Progenitor cell of endocrine pancreas (in vitro differentiated cells): ENCODE measurements around the gene APOC4. TPM values are rescaled to one million over a fixed set of nuclear protein-coding genes. Genes with fewer than 3 reads are reported as not detected.

Experiments used
- DNase-seq: peaks from one replicate; pipeline ENCODE4 v3.0.0; 2021; ENCODE audit warnings: low spot score; ENCODE audit not compliant: unreplicated experiment
- H3K27ac Mint-ChIP-seq: 2 replicates; pipeline ENCODE4 v1.8.0; 2021; ENCODE audit warnings: mild to moderate bottlenecking, moderate library complexity, mixed read lengths
- H3K27me3 Mint-ChIP-seq: 2 replicates; pipeline ENCODE4 v1.8.0; 2021; ENCODE audit warnings: mixed read lengths
- H3K36me3 Mint-ChIP-seq: 2 replicates; pipeline ENCODE4 v1.8.0; 2022; ENCODE audit warnings: mixed read lengths; ENCODE audit not compliant: insufficient read depth
- H3K4me1 Mint-ChIP-seq: 2 replicates; pipeline ENCODE4 v1.8.0; 2021; ENCODE audit warnings: low read depth, mixed read lengths
- H3K4me3 Mint-ChIP-seq: 2 replicates; pipeline ENCODE4 v1.8.0; 2021; ENCODE audit warnings: low read depth, mild to moderate bottlenecking, moderate library complexity, mixed read lengths
- H3K9me3 Mint-ChIP-seq: 2 replicates; pipeline ENCODE4 v1.8.0; 2021; ENCODE audit warnings: low read depth, mixed read lengths
- long read RNA-seq: library from polyadenylated mRNA; unstranded; transcript quantifications from one replicate; pipeline ENCODE4 v2.0.0, GENCODE V29; 2020
- total RNA-seq: library from RNA; stranded (reverse); gene quantifications from 2 replicates; pipeline ENCODE4 v1.2.1, GENCODE V29; 2021
- TF ChIP-seq, protein P1 (sequence below): fragments of 200-600 bp; sonication (generic); IDR thresholded peaks from one replicate; pipeline ENCODE4 v1.5.0; 2021; ENCODE audit warnings: antibody characterized with exemption, mild to moderate bottlenecking; ENCODE audit not compliant: unreplicated experiment

APOC4 gene, protein sequence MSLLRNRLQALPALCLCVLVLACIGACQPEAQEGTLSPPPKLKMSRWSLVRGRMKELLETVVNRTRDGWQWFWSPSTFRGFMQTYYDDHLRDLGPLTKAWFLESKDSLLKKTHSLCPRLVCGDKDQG
- total RNA-seq, result not detected in 2 replicates
- long read RNA-seq, result 0 reads

DNA sequence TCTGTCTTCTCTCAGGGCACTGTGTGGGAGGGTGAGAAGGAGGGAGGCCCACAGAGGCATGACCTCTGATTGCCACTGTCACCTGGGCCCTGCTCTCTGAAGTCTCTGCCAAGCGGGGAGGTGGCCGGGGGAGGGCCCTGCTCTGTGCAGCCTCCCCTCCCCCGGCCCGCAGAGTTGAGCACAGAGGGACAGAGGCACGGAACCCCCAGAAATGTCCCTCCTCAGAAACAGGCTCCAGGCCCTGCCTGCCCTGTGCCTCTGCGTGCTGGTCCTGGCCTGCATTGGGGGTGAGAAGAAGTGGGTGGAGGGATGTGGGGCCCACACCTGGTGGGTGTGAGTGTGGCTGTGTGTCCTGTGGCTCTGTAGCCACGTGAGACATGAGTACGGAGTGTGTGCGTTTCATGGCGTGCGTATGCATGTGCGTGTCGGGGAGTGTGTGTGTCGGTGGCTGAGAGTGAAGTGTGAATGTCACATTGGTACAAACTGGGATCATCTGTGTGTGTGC lies at the start of gene APOC4:
Gene APOC4, plus strand, starts transcription at position 171 of the 505 bp plus-strand sequence. Its CDS starts 41 bp downstream, at position 212.
- TF ChIP-seq, protein P1, sequence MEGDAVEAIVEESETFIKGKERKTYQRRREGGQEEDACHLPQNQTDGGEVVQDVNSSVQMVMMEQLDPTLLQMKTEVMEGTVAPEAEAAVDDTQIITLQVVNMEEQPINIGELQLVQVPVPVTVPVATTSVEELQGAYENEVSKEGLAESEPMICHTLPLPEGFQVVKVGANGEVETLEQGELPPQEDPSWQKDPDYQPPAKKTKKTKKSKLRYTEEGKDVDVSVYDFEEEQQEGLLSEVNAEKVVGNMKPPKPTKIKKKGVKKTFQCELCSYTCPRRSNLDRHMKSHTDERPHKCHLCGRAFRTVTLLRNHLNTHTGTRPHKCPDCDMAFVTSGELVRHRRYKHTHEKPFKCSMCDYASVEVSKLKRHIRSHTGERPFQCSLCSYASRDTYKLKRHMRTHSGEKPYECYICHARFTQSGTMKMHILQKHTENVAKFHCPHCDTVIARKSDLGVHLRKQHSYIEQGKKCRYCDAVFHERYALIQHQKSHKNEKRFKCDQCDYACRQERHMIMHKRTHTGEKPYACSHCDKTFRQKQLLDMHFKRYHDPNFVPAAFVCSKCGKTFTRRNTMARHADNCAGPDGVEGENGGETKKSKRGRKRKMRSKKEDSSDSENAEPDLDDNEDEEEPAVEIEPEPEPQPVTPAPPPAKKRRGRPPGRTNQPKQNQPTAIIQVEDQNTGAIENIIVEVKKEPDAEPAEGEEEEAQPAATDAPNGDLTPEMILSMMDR, result no peak
- Mint-ChIP-seq H3K4me1 (no peaks in the 10 kb centered on the region), H3K27me3 (no peaks in the 10 kb centered on the region), H3K27ac (peak within 1 kb of the TSS; percentile 21), H3K4me3 (no peak within 1 kb of the TSS), H3K9me3 (no peaks in the 10 kb centered on the region), H3K36me3 (no peaks in the 10 kb centered on the region)
- no peak for DNase-seq

DNA sequence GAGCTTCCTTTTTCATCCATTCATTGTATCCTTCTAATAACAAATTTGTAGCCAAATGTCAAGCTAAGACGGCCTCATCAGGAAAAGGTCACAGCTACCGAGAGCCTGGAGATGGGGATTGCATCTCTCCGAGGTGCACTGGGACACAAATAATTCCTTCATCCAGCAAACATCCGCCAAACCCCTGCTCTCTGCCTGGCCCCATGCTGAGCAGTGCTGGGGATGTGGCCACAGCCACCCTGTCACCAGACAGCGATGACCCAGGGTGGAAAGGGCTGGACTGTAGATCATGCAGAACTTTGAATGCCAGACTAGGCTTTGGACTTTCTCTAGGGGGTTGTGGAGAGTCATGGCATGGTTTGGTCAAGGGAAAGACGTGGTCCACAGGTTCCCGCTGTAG lies 49.1 kb upstream of the APOC4 start:
- H3K4me3 Mint-ChIP-seq, result peak overlapping the region; percentile 82
- H3K9me3 Mint-ChIP-seq, result no peaks in the 10 kb centered on the region
- H3K27me3 Mint-ChIP-seq, result no peaks in the 10 kb centered on the region
- no peak for DNase-seq
- H3K36me3 Mint-ChIP-seq, result peaks cover 24% of the 10 kb centered on the region
- TF ChIP-seq, protein P1, result no peak
- H3K4me1 Mint-ChIP-seq, result peaks cover 17% of the 10 kb centered on the region
- H3K27ac Mint-ChIP-seq, result no peak overlapping the region

DNA sequence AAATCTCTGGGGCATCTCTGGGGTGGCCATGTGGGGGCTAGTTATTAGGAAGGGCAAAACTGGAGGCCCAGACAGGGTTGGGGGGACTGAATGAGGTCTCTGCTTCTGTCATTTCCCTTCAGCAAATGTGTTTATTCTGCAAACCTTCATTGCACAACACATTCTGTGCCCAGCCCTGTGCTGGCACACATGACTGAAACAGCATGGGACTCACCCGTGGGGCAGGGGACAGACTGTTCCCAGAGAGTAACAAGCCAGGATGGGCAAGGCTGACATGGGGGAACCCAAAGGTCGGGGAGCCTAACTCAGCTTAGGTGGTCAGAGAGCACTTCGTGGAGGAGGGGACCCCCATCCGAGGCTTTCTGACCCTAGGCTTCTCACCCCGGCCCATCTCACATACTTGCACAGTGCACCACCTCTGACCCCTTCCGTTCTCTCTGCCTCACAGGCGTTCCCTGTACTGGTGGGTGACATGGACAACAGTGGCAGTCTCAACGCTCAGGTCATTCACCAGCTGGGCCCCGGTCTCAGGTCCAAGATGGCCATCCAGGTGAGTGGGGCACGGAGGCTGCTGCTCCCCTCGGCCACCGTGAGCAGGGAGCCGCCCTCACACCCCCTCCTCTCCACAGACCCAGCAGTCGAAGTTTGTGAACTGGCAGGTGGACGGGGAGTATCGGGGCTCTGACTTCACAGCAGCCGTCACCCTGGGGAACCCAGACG lies 48.5 kb upstream of the APOC4 start:
- H3K4me3 Mint-ChIP-seq, result peak overlapping the region; percentile 82
- H3K36me3 Mint-ChIP-seq, result peaks cover 20% of the 10 kb centered on the region
- no peaks in the 10 kb centered on the region for H3K9me3 Mint-ChIP-seq
- DNase-seq, result no peak
- no peak overlapping the region for H3K27ac Mint-ChIP-seq
- H3K27me3 Mint-ChIP-seq, result no peaks in the 10 kb centered on the region
- TF ChIP-seq, protein P1, result no peak
- peaks cover 17% of the 10 kb centered on the region for H3K4me1 Mint-ChIP-seq

DNA sequence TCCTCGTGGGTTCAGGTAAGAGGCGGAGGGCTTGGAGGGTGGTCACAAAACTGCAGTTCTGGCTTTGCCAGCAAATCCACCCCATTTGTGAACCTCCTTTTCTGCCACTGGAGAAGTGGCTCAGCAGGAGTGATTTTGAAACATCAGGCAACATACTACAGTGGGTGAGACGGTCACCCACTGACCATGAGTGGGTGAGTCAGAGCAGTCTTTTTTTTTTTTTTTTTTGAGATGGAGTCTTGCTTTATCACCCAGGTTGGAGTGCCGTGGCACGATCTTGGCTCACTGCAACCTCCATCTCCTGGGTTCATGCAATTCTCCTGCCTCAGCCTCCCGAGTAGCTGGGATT lies 48.0 kb upstream of the APOC4 start:
- no peak overlapping the region for H3K27ac Mint-ChIP-seq
- no peak for DNase-seq
- no peak overlapping the region for H3K4me3 Mint-ChIP-seq
- peaks cover 19% of the 10 kb centered on the region for H3K36me3 Mint-ChIP-seq
- no peaks in the 10 kb centered on the region for H3K27me3 Mint-ChIP-seq
- no peaks in the 10 kb centered on the region for H3K9me3 Mint-ChIP-seq
- TF ChIP-seq, protein P1, result no peak
- peaks cover 17% of the 10 kb centered on the region for H3K4me1 Mint-ChIP-seq

DNA sequence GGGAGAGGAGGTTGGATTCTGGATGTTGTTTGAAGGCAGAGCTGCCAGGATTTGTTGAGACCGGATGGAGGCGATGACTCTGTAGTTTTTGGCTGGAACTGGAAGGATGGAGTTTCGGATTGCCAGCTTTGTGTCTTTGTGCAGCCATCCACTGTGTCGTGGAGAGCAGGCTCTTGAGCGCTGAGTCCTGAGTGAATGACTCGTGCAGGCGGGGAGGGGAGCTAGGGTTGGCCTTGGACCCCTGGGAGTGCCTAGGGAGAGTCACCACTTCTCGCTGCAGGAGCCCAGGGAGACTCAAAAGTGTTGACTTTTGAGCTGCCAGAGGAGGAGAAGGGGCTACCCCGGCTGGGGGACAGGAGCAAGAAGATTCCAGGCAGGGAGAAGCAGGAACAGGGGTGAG lies 47.1 kb upstream of the APOC4 start:
- Mint-ChIP-seq H3K4me1 (peaks cover 16% of the 10 kb centered on the region), H3K27ac (no peak overlapping the region), H3K27me3 (no peaks in the 10 kb centered on the region), H3K9me3 (no peaks in the 10 kb centered on the region), H3K4me3 (no peak overlapping the region), H3K36me3 (peaks cover 19% of the 10 kb centered on the region)
- no peak for DNase-seq
- TF ChIP-seq, protein P1, result no peak
